Renal cortex interstitium (tissue), 11 donors: ENCODE measurements around the gene CIAPIN1. TPM values are rescaled to one million over a fixed set of nuclear protein-coding genes. Genes with fewer than 3 reads are reported as not detected.

Experiments
- DNase-seq, 11 donors: peaks; one replicate each; pipeline ENCODE4 v3.0.0-alpha.2; 2013; ENCODE audit warnings: low read depth in 9 of 11, low spot score in 4 of 11; ENCODE audit errors: extremely low read depth in 1 of 11
- polyA plus RNA-seq, 3 donors: library from polyadenylated mRNA; unstranded; fragments of 120-200 nt; gene quantifications; one replicate each; pipeline ENCODE4 v1.2.1, GENCODE V29; 2013; ENCODE audit not compliant: insufficient read length in 3 of 3

The CIAPIN1 gene
- polyA plus RNA-seq, 3 donors: 92.1 to 110 (median 95.7) TPM

DNA sequence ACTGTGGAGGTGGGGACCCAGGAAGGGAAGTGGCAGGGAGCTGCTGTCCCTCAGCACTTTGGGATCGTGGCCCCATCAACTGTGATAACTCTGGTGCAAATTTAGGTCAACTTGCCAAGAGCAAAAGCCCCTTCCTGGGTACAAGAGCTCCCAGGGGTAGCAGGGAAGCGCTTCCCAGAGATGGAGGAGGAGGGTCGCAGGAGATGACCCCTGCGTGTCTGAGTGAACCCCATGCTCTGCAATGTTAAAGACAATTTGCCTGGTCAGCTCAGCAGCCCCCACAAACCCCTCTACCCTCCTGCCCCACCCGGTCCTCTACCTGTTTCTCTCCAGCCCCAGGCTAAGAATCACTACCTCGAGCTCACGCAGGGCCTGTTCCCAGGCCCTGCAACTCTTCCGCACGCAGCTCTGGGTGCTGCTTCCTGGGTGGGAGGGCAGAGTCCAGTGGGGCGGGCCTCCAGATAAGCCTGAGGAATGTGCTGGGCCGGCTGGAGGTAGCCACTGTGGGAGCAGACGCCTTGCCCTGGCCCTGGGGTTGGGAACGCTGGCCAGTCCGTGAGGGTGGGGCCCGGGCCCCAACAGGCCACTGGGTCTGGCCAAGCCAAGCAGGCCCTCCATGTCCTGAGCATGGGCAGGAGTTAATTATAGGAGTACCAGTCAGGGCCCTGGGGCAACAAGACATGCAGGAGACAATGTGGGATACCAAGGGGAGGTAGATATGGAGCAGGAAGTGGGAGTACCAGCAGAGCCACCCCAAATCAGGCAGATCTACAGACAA is 33.0 kb upstream of the CIAPIN1 start:
- DNase-seq: no peak

DNA sequence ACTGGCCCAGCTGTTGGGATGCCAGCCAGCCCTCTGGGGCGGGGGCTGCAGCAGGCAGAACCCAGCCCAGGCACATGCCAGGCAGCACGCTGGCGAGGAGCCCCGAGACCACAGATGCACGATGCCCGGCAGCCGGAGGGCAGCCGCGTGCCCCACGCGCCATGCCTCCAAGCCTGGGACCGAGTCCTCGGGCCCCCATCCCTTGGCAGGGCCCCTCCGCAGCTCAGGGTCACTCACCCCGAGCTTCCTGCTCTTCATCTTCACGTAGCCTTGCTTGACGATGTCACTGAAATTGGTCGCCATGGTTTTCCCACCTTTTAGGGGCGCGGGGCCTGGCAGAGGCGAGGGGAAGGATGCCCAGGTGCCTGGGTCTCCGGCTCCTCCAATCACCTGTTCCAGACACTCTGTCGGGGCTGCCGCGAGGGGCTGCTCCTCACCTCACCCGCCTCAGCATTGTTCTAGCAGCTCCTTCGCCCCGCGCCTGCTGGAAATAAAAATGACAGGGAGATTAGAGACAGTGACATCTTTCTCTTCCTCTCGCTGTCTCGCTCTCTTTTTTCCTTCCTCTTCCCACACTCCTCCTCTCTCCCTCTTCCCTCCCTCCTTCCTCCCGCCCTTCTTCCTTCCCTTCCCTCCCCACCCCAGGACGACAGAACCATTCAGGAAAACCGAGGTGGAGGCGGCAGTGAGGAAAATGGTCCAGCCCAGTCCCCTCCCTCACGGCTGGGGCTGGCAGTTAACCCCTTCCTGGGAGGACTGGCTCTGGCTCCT is 32.2 kb upstream of the CIAPIN1 start:
- no peak for DNase-seq

DNA sequence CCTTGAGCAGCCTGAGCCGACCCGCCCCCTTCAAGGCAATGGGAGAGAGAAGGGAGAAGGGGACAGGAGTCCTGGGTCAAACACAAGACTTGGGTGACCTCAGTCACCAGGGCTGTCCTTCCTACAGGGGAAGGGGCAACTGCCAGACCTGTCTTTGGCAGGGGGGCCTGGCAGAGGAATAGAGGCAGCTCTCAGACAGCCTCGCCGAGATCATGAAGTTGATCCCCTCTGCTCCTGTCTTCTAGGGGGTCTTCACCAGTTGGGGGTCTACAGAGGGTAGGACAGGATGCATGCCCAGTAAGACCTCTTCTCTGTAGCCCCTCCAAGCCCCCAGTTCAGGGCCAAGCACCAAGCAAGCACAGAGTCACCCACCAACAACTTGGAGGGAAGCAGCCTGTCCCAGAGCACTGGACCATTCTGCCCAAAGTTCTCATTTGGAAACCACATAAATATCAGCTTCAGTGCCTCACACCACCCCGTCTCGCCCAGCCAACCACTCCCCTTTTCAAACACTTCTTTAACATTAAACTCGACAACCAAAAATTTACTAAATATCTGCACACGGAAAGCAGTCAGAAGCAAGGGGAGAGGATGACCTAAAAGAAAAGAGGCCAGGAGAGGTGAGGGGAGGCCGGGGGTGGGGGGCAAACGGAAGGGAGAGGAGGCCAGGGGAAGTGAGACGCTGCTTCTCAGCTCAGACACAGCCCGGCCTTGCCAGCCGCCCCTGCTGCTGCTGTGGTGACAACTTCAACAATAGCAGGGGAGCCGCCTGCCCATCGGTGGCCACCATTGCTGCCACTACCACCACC is 31.4 kb upstream of the CIAPIN1 start:
- DNase-seq: no peak

DNA sequence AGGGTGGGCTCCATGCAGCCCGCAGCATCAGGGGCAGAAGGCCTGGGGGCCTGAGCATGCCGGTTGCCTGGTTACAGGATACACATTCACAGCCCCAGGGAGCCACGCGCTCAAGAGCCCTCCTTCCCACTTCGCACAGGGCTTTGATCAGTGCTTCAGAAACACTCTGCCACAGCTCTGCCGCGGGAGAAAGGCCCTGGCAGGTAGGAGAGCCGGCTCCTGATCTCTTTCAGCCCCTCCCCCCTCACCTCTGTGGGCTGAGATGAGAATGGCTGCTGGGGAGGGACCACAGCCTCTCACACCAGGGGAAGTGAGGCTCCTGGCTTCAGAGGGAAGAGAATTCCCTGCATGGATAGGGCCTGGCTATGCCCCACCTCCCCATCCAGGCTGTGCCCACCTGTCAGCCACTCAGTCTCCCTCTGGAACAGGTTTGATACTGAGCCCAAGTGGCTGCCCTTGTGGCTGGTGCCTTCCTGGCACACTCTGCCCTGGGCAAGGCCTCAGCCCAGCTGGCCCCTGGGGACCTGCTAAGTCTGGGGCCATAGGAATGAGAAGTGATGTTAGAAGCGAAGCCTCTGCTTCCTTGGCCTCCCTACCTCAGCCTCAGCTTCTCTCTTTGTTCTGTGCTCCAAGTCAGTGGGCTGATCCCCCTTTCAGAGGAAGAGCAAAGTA is 30.5 kb upstream of the CIAPIN1 start:
- no peak for DNase-seq

DNA sequence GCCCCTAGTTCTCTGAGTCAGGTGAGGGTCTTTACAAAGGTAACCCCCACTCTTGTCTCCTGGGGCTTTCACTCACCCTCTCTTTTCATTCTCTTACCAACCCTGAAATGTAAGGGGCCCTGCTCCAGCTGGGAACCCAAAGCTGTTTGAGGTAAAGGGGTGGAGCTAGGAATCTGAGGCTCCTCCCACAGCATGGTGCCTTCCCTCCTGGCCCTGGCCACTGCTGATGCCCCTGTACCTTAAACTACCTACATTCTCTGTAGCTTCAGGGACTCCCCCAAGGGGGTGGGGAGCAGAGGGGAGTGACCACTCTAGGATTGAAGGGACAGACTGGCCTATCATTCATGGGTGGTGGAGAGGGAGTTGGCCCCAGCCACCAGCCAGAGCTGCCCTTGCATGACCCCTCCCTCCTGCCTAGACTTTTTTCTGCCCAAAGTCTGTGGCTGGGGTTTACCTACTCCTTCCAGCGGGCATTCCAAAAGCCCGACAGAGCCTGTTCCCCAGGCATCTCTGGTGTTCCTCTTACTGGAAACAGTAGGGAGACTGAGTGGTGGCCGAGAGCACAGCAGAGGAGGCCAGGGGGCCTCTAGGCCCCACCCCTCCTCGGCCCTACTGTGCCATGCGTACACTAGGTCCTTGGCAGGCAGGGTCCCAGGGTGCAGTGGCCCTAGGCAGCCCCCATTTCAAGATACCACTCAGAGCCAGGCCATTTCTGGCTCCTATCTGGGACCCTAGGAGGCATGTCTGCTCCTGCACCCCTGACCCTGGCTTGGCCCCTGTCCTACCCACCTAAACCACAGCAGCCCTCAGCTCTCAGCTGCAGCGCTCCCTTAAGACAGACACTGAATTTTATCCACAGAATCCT is 29.6 kb upstream of the CIAPIN1 start:
- DNase-seq: no peak

DNA sequence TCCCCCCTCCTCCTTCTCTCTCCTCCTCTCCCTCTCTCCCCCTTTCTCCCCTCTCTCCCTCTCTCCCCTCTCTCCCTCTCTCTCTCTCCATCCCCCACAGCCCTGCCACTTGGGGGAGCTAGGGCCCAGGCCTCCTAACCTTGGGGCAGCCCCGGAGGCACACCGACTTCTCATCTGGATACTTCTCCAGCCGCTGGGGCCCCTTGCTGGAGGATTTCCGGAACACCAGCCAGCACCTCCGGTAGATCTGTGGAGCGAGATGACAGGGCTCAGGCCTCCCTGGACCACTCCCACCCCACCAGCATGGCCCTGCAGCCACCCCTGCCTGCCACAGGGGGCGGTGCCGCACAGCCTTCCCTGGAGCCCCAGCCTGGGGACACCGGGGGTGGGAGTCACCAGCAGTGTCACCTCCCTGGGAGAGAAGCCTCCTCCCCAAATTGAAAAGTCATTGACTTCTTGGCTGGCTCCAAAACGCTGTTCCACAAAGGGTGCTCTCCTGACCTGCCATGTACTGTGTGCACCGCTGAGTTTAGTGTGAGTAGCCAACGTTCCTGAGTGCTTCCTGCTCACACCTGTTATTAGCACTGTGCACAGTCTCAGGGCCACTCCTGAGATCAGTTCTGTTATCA is 28.6 kb upstream of the CIAPIN1 start:
- DNase-seq: peak in 1 of 11 donors; percentile 52

DNA sequence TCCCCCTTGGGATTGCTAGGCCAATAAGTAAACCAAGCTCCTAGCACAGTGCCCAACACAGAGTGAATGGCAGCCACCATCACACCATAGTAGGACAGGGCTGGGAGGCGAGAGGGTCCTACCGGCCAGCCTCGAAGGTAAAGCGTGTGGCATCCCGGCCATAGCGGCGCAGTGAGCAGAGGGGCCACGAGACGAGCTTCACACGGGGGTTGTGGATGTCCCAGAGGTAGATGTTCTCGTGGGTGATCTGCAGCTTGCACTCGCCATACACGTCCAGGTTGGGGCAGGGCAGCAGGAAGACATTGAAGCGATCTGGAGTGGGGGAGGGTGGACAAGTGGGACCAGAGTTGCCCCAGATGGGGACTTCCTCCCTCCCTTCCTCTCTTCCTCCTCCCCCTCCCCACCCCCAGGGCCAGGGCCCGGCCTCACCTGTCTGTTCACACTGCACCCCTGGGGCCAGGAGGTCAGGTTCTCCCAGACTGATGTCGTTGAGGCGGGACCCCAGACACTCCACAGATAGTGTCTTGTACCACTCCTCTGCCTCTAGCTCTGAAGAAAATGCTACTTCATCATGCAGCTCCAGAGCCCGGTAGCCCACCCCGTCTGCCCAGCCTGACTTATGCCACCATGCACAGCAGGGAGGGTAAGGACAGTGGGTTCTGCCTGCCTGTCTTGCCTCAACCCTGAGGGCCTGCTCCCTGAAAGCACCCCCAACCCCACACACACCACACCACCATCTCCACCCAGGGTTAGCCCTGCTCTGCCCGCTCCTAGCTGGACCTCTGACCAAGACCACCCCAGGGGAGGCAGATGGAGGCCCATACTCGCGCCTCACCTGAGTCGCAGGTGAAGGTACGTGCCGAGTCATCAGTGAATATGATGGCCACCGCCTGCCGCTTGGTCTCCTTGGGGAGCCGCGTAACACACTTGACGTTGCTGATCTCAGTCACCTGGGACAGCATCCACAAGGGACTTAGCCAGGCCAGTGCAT is 27.8 kb upstream of the CIAPIN1 start:
- no peak for DNase-seq

DNA sequence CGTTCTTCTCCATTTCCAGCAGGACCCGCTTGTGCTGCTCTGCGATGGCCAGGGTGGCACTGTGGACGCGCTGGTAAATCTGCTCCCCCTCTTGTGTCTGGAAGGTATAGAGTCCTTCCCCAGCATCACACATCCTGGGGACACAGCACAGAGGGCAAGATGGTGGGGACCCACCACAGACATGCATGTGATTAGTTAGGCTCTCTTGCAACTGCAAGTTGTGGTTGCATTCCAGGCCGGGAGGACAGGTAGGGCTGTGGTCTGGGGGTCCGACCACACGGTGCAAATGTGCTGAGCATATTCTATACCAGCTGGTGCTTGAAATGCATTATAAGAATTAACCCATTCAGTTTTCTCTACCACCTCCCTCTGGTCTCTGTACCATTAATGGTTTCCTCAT is 26.7 kb upstream of the CIAPIN1 start:
- DNase-seq: no peak

DNA sequence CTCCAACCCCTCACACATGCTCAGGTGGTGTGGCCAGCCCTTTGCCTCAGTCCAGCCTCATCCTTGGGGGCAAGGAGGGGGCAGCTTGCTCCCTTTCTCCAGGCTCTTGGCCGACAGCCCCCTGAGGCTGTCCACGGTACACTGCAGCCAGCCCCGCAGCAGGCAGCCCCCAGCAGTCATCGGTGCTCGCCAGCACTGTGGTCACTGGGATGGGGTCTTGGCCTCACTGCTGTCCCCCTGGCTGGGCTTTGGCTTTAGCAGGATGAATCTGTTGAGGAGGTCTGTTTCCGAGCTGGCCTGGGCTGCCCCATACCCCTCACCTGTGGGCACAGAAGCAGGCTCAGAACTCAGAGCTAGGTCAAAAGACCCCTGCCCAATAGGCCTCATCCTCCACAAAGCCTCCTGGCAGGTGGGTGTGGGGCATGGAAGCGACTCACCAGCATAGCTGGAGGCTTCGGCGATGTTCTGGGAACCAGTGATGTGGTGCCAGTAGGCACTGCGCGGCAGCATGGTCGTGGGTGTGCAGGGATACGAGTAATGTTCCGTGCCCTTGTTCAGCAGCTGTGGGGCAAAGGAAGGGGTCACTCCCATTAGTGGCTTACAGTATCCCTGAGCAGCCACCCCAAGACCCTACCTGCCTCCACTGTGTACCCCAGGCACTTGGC is 26.1 kb upstream of the CIAPIN1 start:
- DNase-seq: no peak

DNA sequence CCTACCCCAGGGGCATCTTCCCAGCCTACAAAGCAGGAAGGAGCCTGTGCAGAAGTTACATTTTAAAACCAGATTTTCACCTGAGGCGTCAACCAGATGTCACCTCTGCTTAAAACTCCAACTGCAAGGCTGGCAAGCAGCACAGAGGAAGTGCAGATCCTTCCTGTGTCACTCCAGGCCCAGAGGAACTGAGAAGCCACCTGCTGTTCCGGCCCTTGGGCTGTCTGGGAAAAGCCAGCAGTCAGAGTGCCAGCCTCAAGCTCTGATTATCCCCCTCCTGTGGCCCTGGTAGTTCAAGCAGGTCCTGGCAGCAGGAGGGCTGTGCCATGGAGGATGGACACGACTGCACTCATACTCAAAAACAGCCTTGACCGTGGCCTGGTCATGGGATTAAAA is 25.5 kb upstream of the CIAPIN1 start:
- DNase-seq: no peak

DNA sequence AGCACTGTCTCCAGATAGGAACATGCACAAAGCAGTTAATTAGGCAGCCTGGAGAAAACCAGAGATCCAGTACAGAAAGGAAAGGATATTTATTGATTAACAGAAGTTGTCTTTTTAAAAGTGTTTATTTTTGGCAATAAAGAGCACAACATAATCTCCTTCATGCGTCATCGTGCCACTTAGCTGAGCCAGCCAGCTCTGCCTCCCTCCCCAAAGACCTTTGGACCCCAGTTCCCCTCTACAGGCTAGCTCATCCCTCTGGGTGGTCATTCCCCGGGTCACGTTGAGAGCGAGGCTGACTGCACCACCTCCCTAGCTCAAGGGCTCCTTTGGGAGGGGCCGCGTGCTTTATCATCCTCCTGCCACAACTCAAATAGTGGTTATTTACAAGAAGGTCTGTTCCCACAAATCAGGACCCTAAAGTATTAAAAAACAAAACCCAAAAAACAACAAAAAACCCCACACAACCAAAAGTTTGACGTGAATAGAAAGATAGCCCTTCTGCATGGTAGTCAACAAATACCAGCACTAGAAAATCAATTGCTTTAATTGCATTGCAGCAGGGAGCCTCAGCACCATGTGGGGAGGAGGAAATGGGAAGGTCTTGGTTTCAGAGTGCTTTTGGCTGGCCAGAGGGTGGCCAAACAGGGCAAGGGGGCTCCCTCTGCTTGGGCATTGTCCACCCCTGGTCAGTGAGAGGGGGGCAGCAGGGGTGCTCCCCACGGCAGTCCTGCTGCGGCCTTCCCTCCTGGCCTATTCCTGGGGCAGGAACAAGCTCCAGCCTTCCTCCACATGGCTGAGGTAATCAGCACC is 24.9 kb upstream of the CIAPIN1 start:
- DNase-seq: peak in 1 of 11 donors; percentile 43

DNA sequence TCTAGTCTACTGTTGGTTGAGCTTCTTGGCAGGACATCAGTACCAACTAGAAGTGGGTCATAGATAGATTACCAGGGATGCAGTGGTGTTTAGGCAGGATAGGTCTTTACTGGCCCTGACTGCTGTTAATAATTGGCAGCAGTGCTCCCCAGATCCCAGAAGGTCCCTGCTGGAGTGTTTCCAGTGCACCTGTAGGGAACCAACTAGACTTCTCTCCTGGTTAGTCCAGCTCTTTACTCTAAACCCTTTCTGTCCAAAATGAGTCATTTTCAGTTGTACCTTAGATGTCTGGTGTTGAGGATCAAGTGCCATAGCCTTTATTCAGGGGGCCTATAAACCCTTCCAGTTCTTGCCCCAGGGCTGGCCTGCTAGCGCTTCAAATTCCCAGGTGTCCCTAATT is 24.0 kb upstream of the CIAPIN1 start:
- no peak for DNase-seq

DNA sequence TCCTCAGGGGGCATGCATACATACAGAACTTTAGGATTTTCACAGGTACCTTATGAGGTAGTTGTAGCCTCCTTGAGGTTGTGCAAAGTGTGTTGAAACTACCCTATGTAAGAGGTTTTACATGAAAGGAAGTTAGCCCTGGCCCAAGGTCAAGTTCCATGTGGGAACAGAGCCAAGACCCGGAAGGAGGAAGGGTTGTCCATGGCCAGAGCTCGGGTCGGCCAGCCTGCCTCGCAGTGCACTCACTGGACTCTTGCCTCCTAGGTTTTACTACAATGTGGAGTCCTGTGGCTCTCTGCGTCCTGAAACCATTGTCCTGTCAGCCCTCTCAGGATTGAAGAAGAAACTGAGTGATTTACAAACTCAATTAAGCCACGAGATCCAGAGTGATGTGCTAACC is 23.5 kb upstream of the CIAPIN1 start:
- no peak for DNase-seq

DNA sequence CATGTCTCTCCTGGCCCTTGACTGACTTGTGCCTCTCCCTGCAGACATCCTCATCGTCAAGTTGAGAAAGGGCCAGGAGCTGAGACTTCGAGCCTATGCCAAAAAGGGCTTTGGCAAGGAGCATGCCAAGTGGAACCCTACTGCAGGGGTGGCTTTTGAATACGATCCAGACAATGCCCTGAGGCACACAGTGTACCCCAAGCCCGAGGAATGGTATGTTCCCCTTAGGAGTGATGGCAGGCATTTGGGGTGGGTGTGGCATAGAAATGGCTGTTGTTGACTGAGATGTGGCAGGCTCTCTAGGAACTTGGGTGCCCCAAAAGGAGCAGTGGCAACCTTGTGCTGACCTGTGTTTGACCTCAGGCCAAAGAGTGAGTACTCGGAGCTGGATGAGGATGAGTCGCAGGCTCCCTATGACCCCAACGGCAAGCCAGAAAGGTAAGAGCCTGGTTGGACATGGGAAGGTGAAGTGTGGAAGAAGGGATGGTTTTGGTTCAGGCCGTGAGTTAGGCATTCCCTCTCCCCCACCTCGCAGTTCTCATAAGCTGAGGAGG is 22.8 kb upstream of the CIAPIN1 start:
- DNase-seq: no peak

DNA sequence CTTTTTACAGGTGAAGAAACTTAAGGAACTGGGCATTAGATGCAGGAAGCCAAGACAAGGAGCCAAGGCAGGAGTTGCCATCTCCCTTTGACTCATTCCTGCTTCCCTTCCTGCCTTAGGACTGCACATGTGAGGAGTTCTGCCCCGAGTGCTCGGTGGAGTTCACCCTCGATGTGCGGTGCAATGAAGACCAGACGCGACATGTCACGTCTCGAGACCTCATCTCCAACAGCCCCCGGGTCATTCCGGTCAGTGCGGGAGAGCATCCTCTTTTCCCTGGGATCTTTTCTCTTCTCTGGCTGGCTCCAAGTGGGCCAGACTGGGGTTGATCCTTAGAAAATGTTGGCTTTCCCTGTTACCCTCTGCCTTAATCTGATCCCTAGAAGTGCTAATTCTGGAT is 21.9 kb upstream of the CIAPIN1 start:
- DNase-seq: no peak
